ENCODE data around the gene HSPA1A. TPM values are rescaled to one million over a fixed set of nuclear protein-coding genes. Genes with fewer than 3 reads are reported as not detected.

HSPA1A gene
- total and polyA plus RNA-seq, 9 of the 15 experiments (the other 6 are each of a cell fraction or from before 2014, with no cell fraction given) = 2.2 to 273 (median 107) TPM

GRCh38 chr6:31827286-31828079 lies 12.1 kb downstream of the HSPA1A start, which contains the start of gene HSPA1B (continued):
- TF ChIP-seq, protein P1, sequence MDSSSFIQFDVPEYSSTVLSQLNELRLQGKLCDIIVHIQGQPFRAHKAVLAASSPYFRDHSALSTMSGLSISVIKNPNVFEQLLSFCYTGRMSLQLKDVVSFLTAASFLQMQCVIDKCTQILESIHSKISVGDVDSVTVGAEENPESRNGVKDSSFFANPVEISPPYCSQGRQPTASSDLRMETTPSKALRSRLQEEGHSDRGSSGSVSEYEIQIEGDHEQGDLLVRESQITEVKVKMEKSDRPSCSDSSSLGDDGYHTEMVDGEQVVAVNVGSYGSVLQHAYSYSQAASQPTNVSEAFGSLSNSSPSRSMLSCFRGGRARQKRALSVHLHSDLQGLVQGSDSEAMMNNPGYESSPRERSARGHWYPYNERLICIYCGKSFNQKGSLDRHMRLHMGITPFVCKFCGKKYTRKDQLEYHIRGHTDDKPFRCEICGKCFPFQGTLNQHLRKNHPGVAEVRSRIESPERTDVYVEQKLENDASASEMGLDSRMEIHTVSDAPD (CRISPR knock-in tag; IDR thresholded peaks at IDR 0.05) = peak; percentile 59; the same call in 1 of the 2 replicates
- TF ChIP-seq, protein P2, sequence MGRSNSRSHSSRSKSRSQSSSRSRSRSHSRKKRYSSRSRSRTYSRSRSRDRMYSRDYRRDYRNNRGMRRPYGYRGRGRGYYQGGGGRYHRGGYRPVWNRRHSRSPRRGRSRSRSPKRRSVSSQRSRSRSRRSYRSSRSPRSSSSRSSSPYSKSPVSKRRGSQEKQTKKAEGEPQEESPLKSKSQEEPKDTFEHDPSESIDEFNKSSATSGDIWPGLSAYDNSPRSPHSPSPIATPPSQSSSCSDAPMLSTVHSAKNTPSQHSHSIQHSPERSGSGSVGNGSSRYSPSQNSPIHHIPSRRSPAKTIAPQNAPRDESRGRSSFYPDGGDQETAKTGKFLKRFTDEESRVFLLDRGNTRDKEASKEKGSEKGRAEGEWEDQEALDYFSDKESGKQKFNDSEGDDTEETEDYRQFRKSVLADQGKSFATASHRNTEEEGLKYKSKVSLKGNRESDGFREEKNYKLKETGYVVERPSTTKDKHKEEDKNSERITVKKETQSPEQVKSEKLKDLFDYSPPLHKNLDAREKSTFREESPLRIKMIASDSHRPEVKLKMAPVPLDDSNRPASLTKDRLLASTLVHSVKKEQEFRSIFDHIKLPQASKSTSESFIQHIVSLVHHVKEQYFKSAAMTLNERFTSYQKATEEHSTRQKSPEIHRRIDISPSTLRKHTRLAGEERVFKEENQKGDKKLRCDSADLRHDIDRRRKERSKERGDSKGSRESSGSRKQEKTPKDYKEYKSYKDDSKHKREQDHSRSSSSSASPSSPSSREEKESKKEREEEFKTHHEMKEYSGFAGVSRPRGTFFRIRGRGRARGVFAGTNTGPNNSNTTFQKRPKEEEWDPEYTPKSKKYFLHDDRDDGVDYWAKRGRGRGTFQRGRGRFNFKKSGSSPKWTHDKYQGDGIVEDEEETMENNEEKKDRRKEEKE (IDR thresholded peaks at IDR 0.05; ENCODE audit: borderline replicate concordance in 1 of 2, control insufficient read depth in 1 of 2, low read depth in 2 of 2, low read length in 1 of 2) = no peak
- TF ChIP-seq, protein P3, sequence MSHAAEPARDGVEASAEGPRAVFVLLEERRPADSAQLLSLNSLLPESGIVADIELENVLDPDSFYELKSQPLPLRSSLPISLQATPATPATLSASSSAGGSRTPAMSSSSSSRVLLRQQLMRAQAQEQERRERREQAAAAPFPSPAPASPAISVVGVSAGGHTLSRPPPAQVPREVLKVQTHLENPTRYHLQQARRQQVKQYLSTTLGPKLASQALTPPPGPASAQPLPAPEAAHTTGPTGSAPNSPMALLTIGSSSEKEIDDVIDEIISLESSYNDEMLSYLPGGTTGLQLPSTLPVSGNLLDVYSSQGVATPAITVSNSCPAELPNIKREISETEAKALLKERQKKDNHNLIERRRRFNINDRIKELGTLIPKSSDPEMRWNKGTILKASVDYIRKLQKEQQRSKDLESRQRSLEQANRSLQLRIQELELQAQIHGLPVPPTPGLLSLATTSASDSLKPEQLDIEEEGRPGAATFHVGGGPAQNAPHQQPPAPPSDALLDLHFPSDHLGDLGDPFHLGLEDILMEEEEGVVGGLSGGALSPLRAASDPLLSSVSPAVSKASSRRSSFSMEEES (CRISPR knock-in tag; IDR thresholded peaks at IDR 0.05) = peak; percentile 43; the same call in 1 of the 2 replicates
- TF ChIP-seq CBFA2T2 (conservative IDR thresholded peaks at IDR 0.05) (no peak), FOXO4 (CRISPR knock-in tag; IDR thresholded peaks at IDR 0.05) (peak; percentile 91), CHD2 (IDR thresholded peaks at IDR 0.05; ENCODE audit: low read depth, low read length) (peak; percentile 25), HNRNPH1 (optimal IDR thresholded peaks at IDR 0.05; ENCODE audit: low read depth, low read length) (no peak), RBM22 (IDR thresholded peaks at IDR 0.05; ENCODE audit: low read depth, low read length, poor library complexity, severe bottlenecking) (peak; percentile 96), CTBP1 (IDR thresholded peaks at IDR 0.05; ENCODE audit: borderline replicate concordance) (no peak), ZNF507 (tag; conservative IDR thresholded peaks at IDR 0.05) (no peak), ZSCAN32 (CRISPR knock-in tag; IDR thresholded peaks at IDR 0.05) (0 out of 2 replicates have a peak, but pooled peaks have one; percentile 61)
- TF ChIP-seq, protein P4, sequence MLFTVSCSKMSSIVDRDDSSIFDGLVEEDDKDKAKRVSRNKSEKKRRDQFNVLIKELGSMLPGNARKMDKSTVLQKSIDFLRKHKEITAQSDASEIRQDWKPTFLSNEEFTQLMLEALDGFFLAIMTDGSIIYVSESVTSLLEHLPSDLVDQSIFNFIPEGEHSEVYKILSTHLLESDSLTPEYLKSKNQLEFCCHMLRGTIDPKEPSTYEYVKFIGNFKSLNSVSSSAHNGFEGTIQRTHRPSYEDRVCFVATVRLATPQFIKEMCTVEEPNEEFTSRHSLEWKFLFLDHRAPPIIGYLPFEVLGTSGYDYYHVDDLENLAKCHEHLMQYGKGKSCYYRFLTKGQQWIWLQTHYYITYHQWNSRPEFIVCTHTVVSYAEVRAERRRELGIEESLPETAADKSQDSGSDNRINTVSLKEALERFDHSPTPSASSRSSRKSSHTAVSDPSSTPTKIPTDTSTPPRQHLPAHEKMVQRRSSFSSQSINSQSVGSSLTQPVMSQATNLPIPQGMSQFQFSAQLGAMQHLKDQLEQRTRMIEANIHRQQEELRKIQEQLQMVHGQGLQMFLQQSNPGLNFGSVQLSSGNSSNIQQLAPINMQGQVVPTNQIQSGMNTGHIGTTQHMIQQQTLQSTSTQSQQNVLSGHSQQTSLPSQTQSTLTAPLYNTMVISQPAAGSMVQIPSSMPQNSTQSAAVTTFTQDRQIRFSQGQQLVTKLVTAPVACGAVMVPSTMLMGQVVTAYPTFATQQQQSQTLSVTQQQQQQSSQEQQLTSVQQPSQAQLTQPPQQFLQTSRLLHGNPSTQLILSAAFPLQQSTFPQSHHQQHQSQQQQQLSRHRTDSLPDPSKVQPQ (CRISPR knock-in tag; IDR thresholded peaks at IDR 0.05; ENCODE audit: borderline replicate concordance) = 0 out of 2 replicates have a peak, but pooled peaks have one; percentile 50
- TF ChIP-seq, protein P5, sequence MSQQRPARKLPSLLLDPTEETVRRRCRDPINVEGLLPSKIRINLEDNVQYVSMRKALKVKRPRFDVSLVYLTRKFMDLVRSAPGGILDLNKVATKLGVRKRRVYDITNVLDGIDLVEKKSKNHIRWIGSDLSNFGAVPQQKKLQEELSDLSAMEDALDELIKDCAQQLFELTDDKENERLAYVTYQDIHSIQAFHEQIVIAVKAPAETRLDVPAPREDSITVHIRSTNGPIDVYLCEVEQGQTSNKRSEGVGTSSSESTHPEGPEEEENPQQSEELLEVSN (IDR thresholded peaks at IDR 0.05; ENCODE audit: borderline replicate concordance in 1 of 2, extremely low read depth in 1 of 2, insufficient read depth in 1 of 2, insufficient read length in 1 of 2, low read depth in 1 of 2, low read length in 1 of 2, poor library complexity in 1 of 2, severe bottlenecking in 1 of 2) = peak; percentile 21 to 80
